NCI-H345 treated with DMSO at 0.1 percent for 48 hours (cell line): ENCODE data around the gene PPIH.
"Not testable (repeated sequence)": the region's sequence is repeated elsewhere in the genome, so short reads cannot be mapped to it uniquely, and the experiment has no call there.

ENCODE experiments used
- DNase-seq: peaks from one replicate; lab custom pipeline; 2025; ENCODE audit not compliant: unreplicated experiment; lab: John Stamatoyannopoulos, UW

PPIH gene

DNA sequence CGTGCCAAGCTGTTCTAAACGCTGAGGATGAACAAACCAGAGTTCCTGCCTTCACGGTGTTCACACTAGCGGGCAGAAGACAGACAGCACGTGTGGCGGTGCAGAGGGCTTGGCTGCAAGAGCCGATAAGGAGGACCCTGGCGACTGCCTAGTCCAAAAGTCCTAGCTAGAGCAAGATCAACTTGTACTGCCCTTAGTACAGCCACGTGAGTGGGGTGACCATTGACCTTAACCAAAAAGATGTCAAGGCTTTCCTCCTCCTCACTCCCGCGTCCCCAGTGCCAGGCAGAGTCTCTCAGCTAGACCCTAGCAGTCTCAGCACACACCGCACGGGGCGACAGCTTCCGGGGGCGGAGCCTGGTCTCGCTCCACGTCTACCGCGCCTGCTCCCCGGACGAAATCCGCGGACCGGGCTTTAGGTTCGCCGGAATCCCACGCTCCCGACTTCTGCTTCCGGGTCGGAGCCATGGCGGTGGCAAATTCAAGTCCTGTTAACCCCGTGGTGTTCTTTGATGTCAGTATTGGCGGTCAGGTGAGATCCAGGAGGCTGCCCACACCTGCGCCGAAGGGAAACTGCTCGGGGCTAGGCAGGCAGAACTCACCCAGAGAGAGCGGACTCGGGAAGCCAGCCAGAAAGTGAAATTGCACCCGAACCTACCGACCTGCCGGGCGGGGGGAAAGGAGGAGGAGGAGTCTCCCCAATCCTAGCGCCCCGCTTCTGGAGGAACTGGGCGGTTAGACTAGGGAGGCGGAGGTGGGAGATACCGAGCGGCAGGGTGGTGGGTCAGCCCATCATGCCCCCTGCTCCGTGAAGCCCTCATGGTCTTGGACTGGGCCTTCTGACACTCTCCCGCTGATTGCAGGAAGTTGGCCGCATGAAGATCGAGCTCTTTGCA is at the start of gene PPIH:
Gene PPIH, plus strand, starts transcription at position 443 of the 896 bp plus-strand sequence. Its CDS starts 24 bp downstream, at position 467.
- peak; percentile 90 for DNase-seq

DNA sequence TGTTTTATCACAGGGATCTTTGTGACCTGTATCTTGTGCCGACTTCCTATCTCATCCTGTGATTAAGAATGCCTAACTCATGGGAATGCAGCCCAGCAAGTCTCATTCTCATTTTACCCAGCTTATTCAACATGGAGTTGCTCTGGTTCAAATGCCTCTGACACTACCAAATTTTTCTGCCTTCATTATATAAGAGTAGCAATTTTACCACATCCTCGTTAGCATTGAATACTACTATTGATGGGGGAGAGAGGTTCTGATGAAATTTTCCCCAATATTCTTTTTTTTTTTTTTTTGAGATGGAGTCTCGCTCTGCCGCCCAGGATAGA is 44.5 kb upstream of the PPIH start:
- DNase-seq, result no peak

DNA sequence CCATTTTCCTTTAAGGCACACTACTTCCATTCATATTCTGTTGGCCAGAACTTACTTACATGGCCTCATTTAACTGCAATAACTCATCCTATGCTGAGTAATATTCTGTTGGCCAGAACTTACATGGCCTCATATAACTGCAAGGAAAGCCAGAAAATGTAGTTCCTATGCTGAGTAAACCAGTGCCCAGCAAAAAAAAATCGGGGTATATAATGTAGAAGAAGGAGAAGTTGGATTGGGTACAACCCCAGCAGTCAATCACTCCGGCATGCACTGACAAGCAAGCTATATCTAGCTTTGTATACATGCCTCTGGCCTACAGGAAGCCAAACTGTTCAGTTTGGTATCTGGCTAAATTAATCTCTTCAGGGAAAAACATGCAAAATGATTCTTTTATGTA is 39.4 kb upstream of the PPIH start:
- DNase-seq, result no peak

DNA sequence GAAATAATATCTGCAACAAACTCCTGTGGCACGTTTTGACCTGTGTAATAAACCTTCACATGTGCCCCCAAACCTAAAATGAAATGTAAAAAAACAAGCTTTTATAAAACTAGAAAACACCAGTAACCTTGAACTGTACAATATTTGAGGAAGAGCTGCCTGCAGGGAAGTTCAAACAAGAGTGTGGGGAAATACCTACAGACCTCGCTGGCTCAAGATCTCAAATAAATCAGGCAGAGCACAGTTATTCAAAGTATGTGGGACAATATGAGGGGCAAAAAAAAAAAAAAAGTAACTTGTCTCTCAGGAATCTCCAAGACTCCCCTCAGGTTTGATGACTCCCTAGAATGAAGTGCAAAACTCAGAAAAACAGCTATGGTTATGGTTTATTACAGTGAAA is 37.9 kb upstream of the PPIH start:
- no peak for DNase-seq

DNA sequence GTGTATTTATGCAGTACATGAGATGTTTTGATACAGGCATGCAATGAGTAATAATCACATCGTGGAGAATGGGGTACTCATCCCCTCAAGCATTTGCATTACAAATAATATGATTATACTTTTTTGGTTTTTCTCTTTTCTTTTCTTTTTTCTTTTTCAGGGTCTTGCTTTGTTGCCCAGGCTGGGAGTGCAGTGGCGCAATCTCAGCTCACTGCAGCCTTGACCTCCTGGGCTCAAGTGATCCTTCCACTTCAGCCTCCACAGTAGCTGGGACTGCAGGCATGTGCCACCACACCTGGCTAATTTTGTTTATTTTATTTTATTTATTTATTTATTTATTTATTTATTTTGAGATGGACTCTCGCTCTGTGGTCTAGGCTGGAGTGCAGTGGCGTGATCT is 37.0 kb upstream of the PPIH start:
- DNase-seq, result not testable (repeated sequence)

DNA sequence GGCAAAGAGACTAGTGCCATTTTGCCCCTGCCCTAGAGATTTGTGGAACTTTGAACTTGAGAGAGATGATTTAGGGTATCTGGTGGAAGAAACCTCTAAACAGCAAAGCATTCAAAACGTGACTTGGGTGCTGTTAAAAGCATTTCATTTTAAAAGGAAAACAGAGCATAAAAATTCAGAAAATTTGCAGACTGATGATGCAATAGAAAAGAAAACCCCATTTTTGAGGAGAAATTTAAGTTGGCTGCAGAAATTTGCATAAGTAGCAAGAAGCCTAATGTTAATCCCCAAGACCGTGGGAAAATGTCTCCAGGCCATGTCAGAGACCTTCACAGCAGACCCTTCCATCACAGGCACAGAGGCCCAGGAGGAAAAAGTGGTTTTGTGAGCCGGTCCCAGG is 31.0 kb upstream of the PPIH start:
- DNase-seq, result not testable (repeated sequence)

DNA sequence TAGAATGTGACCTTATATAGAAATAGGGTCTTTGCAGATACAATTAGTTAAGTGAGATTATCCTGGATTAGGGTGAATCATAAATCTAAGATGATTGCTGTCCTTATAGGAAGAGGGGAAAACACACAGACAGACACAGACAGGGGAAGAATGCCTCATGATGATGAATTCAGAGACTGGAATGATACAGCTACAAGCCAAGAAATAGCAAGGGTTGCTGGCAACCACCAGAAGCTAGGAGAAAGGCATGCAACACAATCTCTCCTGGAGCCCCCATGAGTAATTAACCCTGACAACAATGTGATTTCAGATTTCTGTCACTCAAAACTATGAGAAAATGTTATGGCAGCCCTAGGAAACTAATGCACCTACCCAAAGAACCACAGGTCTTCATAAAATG is 19.1 kb upstream of the PPIH start:
- no peak for DNase-seq

DNA sequence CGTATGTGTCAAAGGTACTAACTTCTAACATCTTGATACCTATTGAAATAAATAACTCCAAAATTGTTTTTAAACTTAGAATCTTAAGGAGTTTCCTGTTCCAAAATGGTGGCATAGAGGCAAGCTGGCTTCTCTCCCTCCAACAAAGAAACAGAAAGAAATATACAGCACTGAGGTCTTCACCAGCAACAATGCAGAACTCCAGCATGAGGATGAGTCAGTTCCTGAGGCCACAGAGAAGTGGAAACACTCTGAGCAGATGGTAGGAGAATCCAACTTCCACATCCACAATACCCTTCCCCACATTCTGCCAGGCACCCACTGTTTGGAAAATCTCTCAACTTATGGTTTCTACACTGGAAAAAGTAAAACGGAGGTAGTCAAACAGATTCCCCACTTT is 12.2 kb upstream of the PPIH start:
- DNase-seq, result no peak

DNA sequence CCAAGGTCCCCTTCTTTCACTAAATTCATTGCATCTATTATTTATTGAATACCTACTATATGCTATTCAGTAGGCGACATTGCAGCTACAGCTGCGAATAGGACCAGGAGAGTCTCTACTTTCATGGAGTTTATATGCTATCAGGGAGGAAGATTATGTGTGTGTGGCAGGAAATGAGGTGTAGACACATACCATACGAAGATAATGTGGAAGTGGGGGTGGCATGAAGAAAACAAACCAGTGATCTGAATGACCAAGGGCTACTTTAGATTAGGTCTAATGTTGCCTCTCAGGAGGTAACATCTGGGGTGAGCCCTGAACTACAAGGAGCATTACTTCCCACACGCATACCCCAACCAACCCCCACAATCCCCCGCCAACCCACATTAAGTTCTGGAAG is 1.0 kb upstream of the PPIH start:
- no peak for DNase-seq

DNA sequence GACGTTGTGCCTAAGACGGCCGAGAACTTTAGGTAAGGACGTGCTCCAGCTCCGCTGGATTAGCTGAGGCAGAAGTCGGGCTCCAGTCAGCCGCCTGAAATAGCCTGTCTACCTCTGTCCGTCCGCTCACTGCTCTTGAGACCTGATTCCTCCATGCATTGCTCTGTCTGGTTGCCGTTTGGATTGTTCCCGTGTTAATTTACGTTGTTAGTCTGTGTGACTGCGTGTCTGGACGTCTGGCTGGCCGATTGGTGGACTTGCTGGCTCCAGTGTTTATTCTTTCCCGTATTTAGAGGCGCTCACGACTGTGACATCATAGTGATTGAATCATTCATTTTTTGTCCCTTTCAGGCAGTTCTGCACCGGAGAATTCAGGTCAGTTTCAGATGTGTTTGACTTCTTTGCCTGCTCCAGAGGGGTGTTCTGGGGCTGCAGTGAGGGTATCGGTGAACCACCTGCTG is 684 bp downstream of the PPIH start:
- no peak for DNase-seq

DNA sequence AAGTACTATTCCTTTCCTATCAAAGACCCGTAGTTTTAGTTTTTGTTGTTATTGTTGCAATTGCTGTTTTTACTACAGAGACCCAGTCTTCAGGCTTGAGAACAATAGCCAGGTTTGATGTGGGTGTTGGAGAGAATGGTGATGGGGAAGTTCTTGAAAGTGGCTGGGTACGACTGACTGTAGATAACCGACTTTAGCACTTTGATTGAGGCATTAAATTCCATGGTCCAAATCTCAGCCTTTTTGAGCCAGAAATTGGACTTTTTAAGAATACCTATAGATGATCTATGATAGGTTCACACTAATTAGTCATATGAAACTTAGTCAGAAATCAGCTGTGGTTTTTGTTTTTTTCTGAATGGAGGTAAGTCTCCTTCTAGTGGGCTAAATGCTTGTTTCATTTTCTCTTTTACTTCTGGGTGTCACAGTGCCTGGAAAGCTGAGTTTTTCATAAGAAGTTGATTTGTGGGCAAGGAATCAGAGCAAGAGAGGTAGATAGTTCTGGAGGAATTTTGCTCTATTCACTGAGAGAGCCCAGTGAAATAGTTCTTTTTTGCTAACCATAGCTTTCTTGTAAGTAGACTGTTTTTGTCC is 2.8 kb downstream of the PPIH start:
- DNase-seq, result no peak

DNA sequence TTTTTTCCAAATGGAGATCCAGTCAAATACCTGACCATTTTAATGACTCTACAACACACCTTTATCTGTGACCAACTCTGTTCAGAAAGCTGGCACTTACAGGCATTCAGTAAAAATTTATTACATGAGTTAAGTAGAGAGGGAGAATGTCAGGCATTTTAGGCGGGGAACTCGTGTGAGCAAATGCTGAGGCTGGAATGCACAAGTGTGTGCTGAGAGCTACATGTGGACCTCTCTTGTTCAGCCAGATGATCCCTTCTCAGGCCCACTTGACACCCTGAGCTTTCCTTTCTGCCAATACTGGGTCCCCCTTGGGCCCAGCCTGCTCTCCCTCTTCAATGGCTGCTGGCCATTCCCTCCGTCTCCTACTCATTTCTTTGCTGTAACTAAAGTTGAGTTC is 11.7 kb downstream of the PPIH start:
- no peak for DNase-seq

DNA sequence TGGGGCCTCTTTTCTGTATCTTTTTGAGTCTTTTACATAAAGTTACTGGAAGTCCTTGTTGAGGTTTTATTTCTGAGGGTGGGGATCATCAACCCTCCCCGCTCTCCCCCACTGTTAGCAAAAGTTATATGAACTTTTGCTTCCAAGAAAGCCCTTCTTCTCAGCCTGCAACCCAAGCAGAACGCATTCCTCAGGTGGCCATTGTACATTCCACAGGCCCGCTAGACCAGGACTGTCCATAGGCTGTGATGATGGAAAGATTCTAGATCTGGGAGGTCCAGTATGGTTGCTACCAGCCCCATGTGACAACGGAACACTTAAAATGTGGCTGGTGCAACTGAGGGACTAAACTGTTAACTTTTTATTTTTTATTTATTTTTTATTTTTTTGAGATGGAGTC is 12.2 kb downstream of the PPIH start:
- DNase-seq, result no peak

DNA sequence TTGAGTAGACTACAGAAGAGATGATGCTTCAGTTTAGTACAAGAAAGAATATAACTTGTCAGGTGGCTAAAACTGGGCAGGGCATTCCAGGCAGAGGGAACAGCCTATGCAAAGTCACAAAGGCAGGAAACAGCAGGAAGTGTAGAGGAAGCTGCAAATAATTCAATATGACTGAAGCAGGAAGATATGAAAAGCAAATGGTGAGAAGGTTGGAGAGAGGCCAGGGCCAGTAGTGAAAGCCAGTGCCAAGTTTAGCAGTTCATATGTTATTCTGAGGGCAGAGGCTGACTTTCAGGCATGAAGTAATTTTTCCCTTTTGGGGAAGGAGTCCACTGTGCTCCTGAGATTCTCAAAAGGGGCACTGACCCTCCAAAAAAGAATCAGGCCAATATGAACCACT is 16.0 kb downstream of the PPIH start:
- DNase-seq, result no peak

DNA sequence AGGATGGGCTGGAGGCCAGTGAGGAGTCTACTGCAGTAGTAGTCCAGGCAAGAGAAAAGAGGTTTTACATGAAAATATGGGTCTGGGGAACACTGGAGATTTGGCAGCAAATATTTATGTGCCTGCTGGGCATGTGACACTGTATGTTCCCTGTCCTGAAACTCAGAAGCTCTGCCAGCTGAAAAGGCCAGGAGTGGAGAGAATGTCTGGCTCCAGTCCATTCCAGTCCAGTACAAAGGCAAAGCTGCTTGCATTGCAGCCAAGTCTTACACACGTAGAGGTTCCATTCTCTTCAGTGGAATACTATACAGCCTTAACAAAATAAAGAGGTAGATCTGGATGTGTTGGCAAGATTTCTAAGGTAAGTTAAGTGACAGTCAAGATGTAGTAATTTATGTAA is 16.5 kb downstream of the PPIH start:
- no peak for DNase-seq

DNA sequence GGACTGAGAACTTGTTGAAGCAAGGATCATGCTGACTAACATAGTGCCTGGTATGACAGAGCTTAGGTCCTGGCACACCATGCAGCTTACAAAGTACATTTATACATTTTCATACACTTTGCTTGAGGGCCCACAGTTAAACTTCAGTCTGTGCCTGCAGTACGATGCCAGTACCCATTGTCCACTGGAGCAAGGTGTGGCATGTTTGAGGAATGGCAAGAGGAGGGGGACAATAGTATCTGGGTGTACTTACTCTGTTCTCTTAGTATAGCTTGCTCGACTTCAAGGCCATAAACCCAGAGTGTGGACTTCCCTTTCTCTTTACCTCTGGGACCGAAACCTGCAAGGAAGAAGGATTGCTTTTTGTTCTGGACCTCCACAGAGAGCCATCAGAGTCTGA is 17.2 kb downstream of the PPIH start:
- DNase-seq, result no peak

DNA sequence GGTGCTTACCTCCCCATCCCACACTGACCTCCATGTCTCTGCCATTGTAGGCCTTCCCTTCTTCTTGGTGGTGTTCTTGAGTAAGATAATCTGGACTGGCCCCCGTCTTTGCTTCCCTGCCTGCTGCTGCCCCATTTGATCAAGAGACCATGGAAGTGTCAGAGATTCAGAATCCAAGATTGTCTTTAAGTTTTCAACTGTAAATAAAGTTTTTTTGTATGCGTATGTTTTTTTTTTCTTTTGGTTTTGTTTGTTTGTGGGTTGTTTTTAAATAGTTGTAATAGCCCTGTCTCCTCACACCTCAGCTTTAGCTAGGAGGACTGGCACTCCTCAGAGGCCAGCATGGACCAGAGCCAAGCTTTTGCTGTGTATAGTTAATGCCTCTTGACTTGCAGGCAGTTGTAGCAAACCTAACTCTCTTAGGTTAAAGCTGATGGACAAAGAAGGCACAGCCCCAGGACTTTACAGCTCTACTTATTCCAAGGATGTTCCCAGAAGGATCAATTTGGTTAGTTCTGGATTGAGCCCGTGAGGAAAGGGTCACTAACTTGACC is 18.4 kb downstream of the PPIH start:
- no peak for DNase-seq

DNA sequence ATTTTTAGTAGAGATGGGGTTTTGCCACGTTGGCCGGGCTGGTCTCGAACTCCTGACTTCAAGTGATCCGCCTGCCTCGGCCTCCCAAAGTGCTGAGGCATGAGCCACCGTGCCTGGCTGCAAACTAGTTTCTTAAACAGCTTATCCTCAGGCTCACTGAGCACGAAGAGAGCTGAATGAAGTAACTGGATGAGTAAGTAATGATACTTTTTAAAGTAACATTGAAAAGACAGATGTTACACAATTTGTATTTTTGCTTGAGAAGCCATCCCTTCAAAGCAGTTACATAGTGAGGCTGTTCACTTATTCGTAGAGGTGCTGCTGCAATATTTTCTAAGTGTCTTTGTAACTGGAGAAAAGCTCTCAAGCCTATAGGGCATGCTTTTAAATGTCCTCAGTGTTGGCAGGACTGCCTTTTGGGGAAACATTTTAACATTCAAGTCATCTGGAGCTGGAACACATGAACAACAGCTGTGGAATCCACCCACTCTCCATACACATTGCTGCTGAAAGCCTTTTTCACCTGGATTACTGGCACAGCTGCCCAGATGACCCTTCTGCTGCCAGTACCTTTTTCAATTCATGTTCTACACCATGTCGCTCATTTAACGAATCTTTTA is 21.3 kb downstream of the PPIH start:
- DNase-seq, result no peak

DNA sequence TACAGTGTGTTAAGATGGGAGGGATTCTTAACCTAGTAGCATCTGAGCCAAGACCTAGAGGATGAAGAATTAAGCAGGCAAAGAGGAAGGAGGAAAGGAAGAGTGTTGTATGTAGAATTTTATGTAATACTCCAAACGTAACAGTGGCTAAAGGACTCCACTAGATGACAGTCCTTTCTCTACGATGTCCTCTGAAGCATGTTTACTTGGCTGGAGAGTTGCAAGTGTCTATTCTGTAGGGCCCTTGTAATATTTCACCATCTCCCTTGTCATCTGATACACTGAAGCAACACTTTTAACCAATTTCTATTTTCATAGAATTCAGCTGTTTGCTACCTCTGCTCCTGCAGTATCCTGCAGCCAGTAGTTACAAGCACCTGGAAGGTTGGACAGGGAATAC is 21.8 kb downstream of the PPIH start:
- DNase-seq, result no peak

DNA sequence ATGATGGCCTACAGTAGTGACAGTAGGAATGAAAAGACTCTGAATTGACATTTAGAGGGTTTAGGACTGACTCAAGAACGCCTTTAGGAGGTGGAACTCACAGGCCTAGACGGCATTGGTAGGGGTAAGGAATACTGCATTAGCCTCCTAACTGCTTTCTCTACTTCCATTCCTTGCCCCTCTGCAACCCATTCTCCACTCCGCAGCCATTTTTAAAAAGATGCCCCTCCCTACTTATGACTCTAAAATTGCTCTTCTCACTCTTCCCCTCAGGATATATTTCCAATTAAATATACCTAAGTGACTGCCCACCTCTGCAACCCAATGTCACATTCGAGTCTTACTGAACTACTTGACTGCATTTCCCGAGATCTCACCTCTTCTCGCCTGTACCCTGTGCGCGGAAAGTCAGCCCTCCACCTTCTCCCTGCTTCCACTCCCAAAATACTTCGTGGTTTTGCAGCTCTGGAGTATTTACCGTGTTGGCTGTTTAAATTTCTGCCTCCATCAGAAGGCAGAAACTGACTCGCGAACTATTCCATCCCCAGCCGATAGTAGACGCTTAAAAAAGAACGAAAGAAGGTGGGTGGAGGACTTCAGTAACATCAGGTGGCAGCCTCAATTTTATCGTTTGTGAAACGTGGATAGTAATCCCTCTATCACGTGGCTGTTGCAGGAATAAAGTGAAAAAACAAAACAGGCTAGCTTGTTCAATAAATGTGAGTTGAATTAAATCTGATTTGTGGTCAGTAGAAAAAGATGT is 22.9 kb downstream of the PPIH start:
- DNase-seq, result peak; percentile 38
